OCI-LY1 (cell line): ENCODE results near the gene PCCB.

Source experiments
- H2AFZ ChIP-seq: fragments of 200-600 bp; sonication (generic), shearing (Covaris generic); 2 replicates; pipeline ENCODE4 v1.6.0; 2014; ENCODE audit warnings: antibody characterized with exemption, mild to moderate bottlenecking, low read length
- H3F3A ChIP-seq: fragments of 200-600 bp; sonication (generic), shearing (Covaris generic); 2 replicates; pipeline ENCODE4 v1.6.0; 2014; ENCODE audit warnings: mild to moderate bottlenecking, antibody characterized with exemption, low read length, moderate library complexity; ENCODE audit not compliant: insufficient read depth
- H3K27ac ChIP-seq: fragments of 200-600 bp; sonication (generic); 2 replicates; pipeline ENCODE4 v1.5.1; 2014; ENCODE audit warnings: low read length, mixed run types, mild to moderate bottlenecking, low read depth; ENCODE audit not compliant: poor library complexity, severe bottlenecking
- H3K27me3 ChIP-seq: fragments of 200-600 bp; sonication (generic); 2 replicates; pipeline ENCODE4 v1.6.0; 2014; ENCODE audit warnings: antibody characterized with exemption, mild to moderate bottlenecking, low read length, moderate library complexity; ENCODE audit not compliant: insufficient read depth
- H3K36me3 ChIP-seq: fragments of 200-600 bp; sonication (generic); 2 replicates; pipeline ENCODE4 v1.6.1; 2014; ENCODE audit warnings: mild to moderate bottlenecking, antibody characterized with exemption, low read length, moderate library complexity, mixed read lengths; ENCODE audit not compliant: insufficient read depth
- H3K4me1 ChIP-seq: fragments of 200-600 bp; sonication (generic); 2 replicates; pipeline ENCODE4 v1.5.1; 2014; ENCODE audit warnings: mild to moderate bottlenecking, low read length, moderate library complexity; ENCODE audit not compliant: insufficient read depth, severe bottlenecking
- H3K4me2 ChIP-seq: fragments of 200-600 bp; sonication (generic), shearing (Covaris generic); 2 replicates; pipeline ENCODE4 v1.6.1; 2014; ENCODE audit warnings: low read length
- H3K4me3 ChIP-seq: fragments of 200-600 bp; sonication (generic); 2 replicates; pipeline ENCODE4 v1.5.1; 2014; ENCODE audit warnings: low read length, low read depth, mild to moderate bottlenecking, mixed read lengths; ENCODE audit not compliant: poor library complexity, severe bottlenecking
- H3K79me2 ChIP-seq: fragments of 200-600 bp; shearing (Covaris generic); 2 replicates; pipeline ENCODE4 v1.6.1; 2016; ENCODE audit warnings: mixed run types, low read length, mixed read lengths; ENCODE audit not compliant: insufficient read depth
- H3K9ac ChIP-seq: fragments of 200-600 bp; sonication (generic), shearing (Covaris generic); 2 replicates; pipeline ENCODE4 v1.6.1; 2014; ENCODE audit warnings: mild to moderate bottlenecking, low read length, mixed read lengths
- H3K9me2 ChIP-seq: fragments of 200-600 bp; sonication (generic), shearing (Covaris generic); 2 replicates; pipeline ENCODE4 v1.6.1; 2014; ENCODE audit warnings: low read depth, mild to moderate bottlenecking, low read length, mixed read lengths
- H3K9me3 ChIP-seq: fragments of 200-600 bp; shearing (Covaris generic); 2 replicates; pipeline ENCODE4 v1.6.1; 2014; ENCODE audit warnings: low read length, mixed read lengths
- H4K20me1 ChIP-seq: fragments of 200-600 bp; sonication (generic), shearing (Covaris generic); 2 replicates; pipeline ENCODE4 v1.6.0; 2016; ENCODE audit warnings: mild to moderate bottlenecking, low read length; ENCODE audit not compliant: insufficient read depth
- CTCF ChIP-seq: fragments of 200-600 bp; sonication (generic), shearing (Covaris generic); IDR thresholded peaks from 2 replicates; pipeline ENCODE4 v1.5.1; 2017; ENCODE audit warnings: mild to moderate bottlenecking, antibody characterized with exemption, low read length, moderate library complexity, mixed read lengths
- EZH2 ChIP-seq: fragments of 200-600 bp; sonication (generic), shearing (Covaris generic); IDR thresholded peaks from 2 replicates; pipeline ENCODE4 v1.8.0; 2017; ENCODE audit warnings: borderline replicate concordance, mixed run types, mild to moderate bottlenecking, antibody characterized with exemption, low read length, moderate library complexity, mixed read lengths

PCCB gene

GRCh38 chr3:136300444-136300843 lies 50.3 kb downstream of the PCCB start:
- Histone ChIP-seq H2AFZ (no peak overlapping the region), H3K27ac (no peak overlapping the region)

GRCh38 chr3:136305879-136306278 lies 55.7 kb downstream of the PCCB start:
- Histone ChIP-seq H2AFZ (no peak overlapping the region), H3K4me1 (no peaks in the 10 kb centered on the region), H3F3A (no peaks in the 10 kb centered on the region), H3K9ac (no peak overlapping the region), H4K20me1 (no peaks in the 10 kb centered on the region), H3K27ac (no peak overlapping the region), H3K4me3 (no peak overlapping the region), H3K9me2 (no peaks in the 10 kb centered on the region), H3K9me3 (no peaks in the 10 kb centered on the region), H3K27me3 (no peaks in the 10 kb centered on the region), H3K79me2 (0 out of 2 replicates have a peak, but pooled peaks cover 3% of the 10 kb centered on the region), H3K4me2 (no peak overlapping the region), H3K36me3 (peaks cover 24% of the 10 kb centered on the region; the same call in 1 of the 2 replicates)
- TF ChIP-seq CTCF (peak; percentile 93), EZH2 (no peak)

More at GRCh38 chr3:136300444-136300843, 50.3 kb downstream of the PCCB start:
- Histone ChIP-seq H3K79me2 (no peaks in the 10 kb centered on the region), H3F3A (no peaks in the 10 kb centered on the region), H3K36me3 (peaks cover 69% of the 10 kb centered on the region), H4K20me1 (no peaks in the 10 kb centered on the region), H3K4me2 (no peak overlapping the region), H3K9ac (no peak overlapping the region), H3K4me3 (no peak overlapping the region), H3K4me1 (no peaks in the 10 kb centered on the region), H3K9me3 (no peaks in the 10 kb centered on the region), H3K9me2 (no peaks in the 10 kb centered on the region), H3K27me3 (no peaks in the 10 kb centered on the region)
- no peak for TF ChIP-seq CTCF
- no peak for TF ChIP-seq EZH2

- H2AFZ ChIP-seq: no peak overlapping the region
- no peak overlapping the region for H3K4me2 ChIP-seq
- H3K9me3 ChIP-seq: no peaks in the 10 kb centered on the region
- H4K20me1 ChIP-seq: no peaks in the 10 kb centered on the region
- TF ChIP-seq CTCF (no peak), EZH2 (no peak)
- H3K4me3 ChIP-seq: no peak overlapping the region
- H3K27me3 ChIP-seq: no peaks in the 10 kb centered on the region
- H3K9ac ChIP-seq: no peak overlapping the region
- H3K79me2 ChIP-seq: 0 out of 2 replicates have a peak, but pooled peaks cover 3% of the 10 kb centered on the region
- no peaks in the 10 kb centered on the region for H3F3A ChIP-seq
- no peaks in the 10 kb centered on the region for H3K4me1 ChIP-seq
- peaks cover 15% of the 10 kb centered on the region; the same call in 1 of the 2 replicates for H3K36me3 ChIP-seq
- no peaks in the 10 kb centered on the region for H3K9me2 ChIP-seq
- H3K27ac ChIP-seq: no peak overlapping the region
Measured at GRCh38 chr3:136311261-136311660, 61.1 kb downstream of the PCCB start.
